Stomach (tissue), 4 donors: Measurements from ENCODE around the gene SLC25A38.

Experiments
- CTCF ChIP-seq, 7 experiments: fragments of 450-650 bp in 4 of 7; fragments of 200-600 bp in 3 of 7; sonication (generic) in 3 of 7; IDR thresholded peaks; one replicate each; pipeline ENCODE4 v1.5.1; 2016 to 2019; ENCODE audit warnings: antibody characterized with exemption in 7 of 7, control low read depth in 2 of 7, mild to moderate bottlenecking in 1 of 7
- POLR2A ChIP-seq, 4 donors: fragments of 450-650 bp; IDR thresholded peaks; one replicate each; pipeline ENCODE4 v1.6.1; 2016; ENCODE audit warnings: antibody characterized with exemption in 4 of 4, control low read depth in 2 of 4, mild to moderate bottlenecking in 1 of 4, moderate library complexity in 1 of 4

DNA sequence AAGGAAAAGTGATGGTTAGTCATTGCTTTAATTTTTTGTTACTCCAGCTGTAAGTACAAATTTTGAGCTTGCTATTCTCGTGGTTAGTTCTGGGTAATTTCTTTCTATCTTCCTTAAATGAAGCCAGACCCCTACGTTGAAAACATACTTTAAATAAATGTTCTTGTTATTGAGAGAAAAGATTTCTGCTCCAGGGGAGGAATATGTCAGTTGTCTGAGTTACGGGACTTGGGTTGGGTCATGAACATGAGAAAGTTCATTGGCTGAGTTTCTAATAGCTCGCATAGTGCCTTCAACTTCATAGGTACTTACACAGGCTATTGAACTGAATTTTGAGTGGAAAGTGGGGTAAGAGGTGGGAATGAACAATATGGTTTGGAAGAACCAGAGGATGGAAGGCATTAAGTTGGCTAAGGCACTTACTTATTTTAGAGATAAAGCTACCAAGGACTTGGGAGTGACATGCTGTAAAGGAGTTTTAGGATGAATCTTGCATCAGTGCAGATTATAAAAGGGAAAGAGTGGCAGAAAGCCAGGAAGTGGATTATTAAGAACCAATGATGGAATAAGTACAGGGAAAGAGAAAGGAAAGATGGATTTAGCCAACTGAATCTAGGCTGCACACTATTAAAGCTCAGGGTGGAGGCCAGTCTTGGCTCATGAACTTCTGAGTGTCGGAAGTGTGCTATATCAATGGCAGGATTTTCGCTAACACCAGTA is 24.8 kb downstream of the SLC25A38 start:
- TF ChIP-seq CTCF (IDR thresholded peaks at IDR 0.05) (no peak), POLR2A (IDR thresholded peaks at IDR 0.05) (no peak)
